HUDEP-2 (cell line): ENCODE measurements around the gene HNRNPK.
A peak's percentile ranks its signal among the peaks of the same experiment; 100 is the strongest.

ENCODE experiments used
- DNase-seq, 76 experiments: peaks; one replicate each; lab custom pipeline; 2025; ENCODE audit not compliant: unreplicated experiment in 76 of 76; lab: John Stamatoyannopoulos, UW

Gene HNRNPK

DNA sequence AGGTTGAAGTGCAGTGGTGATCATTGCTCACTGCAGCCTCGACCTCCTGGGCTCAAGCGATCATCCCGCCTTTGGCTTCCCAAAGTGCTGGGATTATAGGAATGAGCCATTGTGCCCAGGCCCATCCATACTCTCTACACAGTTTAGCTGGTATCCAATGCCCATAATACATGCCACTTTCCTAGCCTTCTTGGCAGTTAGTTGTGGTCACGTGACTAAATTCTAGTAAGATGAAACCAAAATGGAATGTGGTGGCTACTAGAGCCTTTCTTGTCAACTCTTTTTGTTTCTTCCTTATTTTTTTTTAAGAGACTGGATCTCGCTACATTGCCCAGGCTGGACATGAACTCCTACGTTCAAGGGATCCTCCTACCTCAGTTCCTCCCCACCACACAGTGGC lies 43.5 kb downstream of the HNRNPK start:
- DNase-seq: no peak

DNA sequence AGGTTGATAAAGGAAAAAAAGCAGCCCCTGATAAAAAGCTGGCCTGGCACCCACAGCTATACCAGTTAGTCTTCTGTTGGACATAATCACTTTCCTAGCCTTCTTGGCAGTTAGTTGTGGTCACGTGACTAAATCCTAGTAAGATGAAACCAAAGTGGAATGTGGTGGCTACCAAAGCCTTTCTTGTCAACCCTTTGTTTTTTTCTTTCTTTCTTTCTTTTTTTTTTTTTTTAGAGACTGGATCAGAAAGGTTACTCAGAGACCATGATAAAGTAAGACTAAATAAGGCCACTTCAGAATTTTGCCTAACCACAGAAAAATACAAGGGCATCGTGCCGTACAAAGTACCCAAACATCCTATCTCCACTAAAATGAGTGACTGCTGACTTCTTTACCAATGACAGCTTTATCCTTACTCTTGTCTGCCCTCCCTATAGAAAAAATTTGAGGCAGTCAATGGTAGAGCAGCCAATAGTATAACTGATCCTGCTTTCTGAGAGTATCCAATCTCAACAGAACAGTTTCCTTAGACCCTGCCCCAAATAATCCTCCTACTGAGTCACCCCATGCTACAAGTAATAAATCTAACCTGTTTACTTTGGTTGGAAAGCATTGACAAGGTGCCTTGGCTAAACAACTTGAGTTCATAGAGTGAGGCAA lies 44.6 kb downstream of the HNRNPK start:
- DNase-seq: no peak

DNA sequence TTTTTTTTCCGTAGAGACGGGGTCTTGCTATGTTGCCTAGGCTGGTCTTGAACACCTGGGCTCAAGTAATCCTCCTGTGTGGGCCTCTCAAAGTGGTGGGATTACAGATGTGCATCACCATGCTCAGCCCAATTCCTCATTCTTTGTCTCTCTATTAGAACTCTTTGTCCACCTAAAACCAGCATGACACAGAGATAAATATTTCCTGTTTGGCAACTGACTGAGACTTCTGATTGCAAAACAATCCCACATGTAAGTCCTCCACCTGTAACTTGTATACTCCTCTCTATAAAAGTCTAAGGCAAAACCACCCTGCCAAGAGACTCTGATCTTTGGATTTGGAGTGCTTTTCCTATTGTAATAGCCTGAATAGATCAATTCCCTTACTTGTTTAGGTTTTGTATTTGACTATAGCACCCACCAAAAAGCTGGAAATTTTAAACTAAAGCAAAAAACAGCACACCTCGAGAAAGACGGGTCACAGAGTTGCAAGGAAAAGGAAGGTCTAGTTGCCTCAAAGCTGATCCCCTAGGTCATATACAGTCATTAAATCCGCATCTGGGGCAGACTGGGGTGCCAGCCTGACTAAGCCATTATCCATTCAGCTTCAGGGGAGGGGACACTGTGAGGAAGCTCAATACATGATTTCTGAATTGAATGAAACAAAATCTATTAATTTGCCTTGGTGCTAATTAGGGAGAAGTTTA lies 45.3 kb downstream of the HNRNPK start:
- DNase-seq: no peak

DNA sequence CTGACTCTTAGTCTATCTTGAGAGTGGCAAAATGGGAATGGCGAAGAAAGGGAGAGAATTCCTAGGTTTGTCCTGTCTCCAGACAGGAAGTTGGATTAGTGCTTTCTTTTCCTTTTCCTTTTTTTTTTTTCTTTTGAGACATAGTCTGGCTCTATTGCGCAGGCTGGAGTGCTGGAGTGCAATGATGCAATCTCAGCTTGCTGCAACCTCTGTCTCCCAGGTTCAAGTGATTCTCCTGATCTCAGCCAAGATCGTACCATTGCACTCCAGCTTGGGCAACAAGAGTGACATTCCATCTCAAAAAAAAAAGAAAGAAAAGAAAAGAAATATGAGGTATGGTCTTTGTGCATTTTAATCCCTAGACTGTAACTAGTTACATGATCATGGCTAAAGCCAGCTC lies 46.2 kb downstream of the HNRNPK start:
- no peak for DNase-seq

DNA sequence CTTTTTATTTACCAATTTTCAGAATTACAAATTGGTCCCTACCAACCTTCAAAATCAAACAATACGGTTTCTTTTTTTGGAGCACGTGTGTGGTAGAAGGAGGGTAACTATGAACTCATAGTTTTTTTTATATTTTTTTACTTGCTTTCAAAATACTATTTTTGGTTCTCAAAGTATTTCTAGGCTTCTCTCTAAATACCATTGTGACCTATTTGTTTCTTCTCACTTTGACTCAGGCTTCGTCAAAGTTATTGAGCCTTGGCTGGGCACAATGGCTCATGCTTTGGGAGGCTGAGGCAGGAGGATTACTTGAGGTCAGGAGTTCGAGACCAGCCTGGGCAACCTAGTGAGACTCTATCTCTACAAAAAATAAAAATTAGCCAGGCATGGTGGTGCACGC lies 47.2 kb downstream of the HNRNPK start:
- no peak for DNase-seq

DNA sequence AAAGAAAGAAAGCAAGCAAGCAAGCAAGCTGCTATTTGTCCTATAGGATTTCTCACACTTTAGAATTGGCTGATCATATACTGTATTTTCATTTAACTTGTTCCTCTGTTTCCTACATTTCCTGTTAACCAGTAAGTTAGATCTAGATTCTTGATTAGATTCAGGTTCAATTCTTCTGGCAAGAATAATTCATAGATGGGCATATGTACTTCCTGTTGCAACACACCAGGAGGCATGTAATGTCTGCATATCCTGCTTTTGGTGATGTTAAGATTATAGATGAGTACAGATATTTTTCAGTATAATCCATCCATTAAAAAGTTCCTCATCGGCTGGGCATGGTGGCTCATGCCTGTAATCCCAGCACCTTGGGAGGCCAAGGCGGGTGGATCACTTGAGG lies 48.0 kb downstream of the HNRNPK start:
- DNase-seq: no peak

DNA sequence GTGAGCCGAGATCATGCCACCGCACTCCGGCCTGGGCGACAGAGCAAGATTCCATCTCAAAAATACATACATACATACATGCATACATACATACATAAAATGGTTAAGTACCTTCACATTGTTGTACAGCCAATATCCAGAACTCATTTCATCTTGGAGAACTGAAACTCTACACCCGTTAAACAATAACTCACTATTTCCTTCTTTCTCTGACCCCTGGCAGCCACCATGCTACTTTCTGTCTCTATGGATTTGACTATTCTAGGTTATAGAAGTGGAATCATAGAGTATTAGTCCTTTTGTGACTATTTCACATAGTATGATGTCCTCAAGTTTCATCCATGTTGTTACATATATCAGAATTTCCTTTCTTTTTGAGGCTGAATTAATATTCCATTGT lies 49.1 kb downstream of the HNRNPK start:
- no peak for DNase-seq

DNA sequence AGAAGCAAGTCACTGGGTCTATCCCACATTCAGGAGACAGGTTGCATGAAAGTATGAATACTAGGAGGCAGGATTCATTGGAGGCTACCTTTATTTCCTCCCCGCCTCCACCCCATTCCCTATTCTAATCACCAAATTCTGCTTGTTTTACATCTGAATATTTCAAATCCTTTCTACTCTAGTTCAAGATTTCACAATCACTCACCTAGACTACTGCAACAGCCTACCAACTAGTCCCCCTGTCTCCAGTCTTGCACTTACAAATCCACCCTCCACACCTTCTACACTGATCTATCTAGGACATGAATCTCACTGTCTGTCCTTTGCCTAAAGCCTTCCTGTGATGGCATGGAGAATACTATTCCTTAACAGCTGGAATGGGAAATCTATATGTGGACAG lies 52.4 kb downstream of the HNRNPK start:
- DNase-seq: no peak

DNA sequence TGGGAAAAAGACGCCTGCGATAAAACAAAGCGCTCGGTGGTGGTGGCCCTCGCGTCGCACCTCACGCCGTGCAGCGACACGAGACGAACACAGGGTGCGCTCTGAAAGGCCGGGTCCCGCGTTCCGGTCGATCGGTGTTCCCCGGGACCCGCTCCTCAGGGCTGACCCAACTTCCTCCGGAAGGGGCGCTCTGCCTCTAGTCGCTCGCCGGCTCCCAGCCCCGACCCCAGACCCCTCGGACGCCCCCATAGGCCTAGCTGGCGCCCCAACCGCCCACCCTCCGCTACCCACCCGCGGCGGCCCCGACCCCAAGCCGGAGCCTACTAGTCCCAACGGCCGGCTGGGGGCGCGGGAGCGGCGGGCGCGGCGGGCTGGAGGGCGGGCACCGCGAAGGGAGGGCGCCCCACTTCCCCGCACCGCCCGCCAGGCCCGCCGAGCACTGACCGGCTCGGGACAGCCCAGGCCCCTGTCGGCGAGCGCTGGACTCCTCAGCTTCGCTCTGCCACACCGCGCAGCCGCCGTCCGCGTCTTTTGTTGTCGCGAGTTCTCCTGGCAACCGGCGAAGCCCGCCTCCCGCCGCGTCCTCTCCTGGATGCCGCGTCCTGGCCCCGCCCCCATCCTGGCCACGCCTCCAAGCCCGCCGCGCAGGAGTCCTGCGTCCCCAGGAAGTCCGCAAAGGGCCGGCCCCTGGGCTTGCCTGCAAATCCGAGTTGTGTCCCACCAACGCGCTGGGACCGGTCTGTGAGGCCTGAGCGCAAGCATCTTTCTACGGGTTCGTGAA lies 58.9 kb downstream of the HNRNPK start, which contains the start of gene KIF27:
Gene KIF27, minus strand, starts transcription at position 506 of the 781 bp plus-strand sequence. CDS start 5,841 bp downstream, outside the sequence.
- peak in 75 of 76 experiments; percentile 37 to 98 (median 94) for DNase-seq

DNA sequence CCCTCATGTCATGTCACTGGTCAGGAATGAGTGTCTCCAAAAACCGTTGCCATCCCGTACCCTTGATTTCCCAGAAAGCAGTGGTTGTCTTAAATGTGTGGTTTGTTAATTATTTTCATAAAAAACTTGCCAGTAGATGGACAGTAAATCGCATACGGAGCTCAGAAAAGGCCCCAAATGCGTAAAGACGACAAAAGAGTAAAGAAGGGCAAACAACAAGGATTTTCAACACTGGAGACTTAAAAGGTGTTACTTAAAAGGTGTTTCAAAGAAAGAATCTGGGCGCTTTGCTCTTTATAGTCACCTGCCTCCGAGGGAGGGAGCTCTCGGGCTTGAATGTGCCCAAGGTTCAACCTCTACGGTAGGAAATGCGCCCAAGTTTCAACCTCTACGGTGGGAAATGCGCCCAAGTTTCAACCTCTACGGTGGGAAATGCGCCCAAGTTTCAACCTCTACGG lies 59.5 kb downstream of the HNRNPK start:
- DNase-seq: peak in 14 of 76 experiments; percentile 31 to 72 (median 58)

DNA sequence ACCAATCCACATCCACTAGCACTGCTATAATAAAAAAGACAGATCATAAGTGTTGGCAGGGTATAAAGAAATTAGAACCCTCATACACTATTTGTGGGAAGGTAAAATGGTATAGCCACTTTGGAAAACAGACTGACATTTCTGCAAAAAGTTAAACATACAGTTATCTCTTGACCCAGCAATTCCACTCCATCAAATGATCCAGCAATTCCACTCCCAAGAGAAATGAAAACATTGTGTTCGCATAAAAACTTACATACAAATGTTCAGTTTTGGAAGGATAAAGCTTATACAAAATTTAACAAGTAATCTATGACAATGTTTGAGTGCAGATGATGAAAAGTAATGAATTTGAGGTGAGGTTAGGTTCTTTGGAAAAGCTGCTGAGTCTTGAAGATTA lies 60.9 kb downstream of the HNRNPK start:
- DNase-seq: no peak
